Keratinocyte (primary cell): ENCODE results near the gene RNF14.

Experiments
- EZH2 ChIP-seq: IDR thresholded peaks from one replicate; pipeline ENCODE4 v1.6.1; 2012; ENCODE audit warnings: inconsistent platforms, mild to moderate bottlenecking, low read length, moderate library complexity
- TF ChIP-seq, protein P1 (sequence below), 3 experiments: IDR thresholded peaks in 1 of 3; conservative IDR thresholded peaks in 1 of 3; optimal IDR thresholded peaks in 1 of 3; 2 replicates in 2 of 3; 3 replicates in 1 of 3; pipeline versions ENCODE3 to v1.5.1; 2011; ENCODE audit warnings: low read length in 3 of 3, mild to moderate bottlenecking in 3 of 3, moderate library complexity in 2 of 3, control low read depth in 1 of 3, inconsistent platforms in 1 of 3; ENCODE audit not compliant: insufficient read depth in 2 of 3; ENCODE audit errors: extremely low read depth in 1 of 3

- TF ChIP-seq, protein P1, sequence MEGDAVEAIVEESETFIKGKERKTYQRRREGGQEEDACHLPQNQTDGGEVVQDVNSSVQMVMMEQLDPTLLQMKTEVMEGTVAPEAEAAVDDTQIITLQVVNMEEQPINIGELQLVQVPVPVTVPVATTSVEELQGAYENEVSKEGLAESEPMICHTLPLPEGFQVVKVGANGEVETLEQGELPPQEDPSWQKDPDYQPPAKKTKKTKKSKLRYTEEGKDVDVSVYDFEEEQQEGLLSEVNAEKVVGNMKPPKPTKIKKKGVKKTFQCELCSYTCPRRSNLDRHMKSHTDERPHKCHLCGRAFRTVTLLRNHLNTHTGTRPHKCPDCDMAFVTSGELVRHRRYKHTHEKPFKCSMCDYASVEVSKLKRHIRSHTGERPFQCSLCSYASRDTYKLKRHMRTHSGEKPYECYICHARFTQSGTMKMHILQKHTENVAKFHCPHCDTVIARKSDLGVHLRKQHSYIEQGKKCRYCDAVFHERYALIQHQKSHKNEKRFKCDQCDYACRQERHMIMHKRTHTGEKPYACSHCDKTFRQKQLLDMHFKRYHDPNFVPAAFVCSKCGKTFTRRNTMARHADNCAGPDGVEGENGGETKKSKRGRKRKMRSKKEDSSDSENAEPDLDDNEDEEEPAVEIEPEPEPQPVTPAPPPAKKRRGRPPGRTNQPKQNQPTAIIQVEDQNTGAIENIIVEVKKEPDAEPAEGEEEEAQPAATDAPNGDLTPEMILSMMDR (optimal IDR thresholded peaks at IDR 0.05 in 1 of 3, IDR thresholded peaks at IDR 0.05 in 1 of 3, conservative IDR thresholded peaks at IDR 0.05 in 1 of 3; ENCODE audit: extremely low read depth in 1 of 3, insufficient read depth in 2 of 3, low read length in 3 of 3), result no peak
- no peak for TF ChIP-seq EZH2
Observed at GRCh38 chr5:141941779-141942178, 27.1 kb upstream of the RNF14 start.
